Activated CD8-positive, alpha-beta T cell treated with anti-CD3 and anti-CD28 coated beads, Interleukin-2, amount 10 ng/mL, durations not matched to agents 7 days and 5 days (primary cell): ENCODE results near the gene NOLC1. TPM values are rescaled to one million over a fixed set of nuclear protein-coding genes. Genes with fewer than 3 reads are reported as not detected.

ENCODE experiments used
- ATAC-seq: fragments of 150-1000 bp; cut with Tn5 transposase; one replicate; pipeline ENCODE4 v1.10.0; 2021; ENCODE audit warnings: moderate library complexity
- CTCF ChIA-PET: fragments of 350-600 bp; sonication (Branson Sonifier 250); formaldehyde crosslinking; loops from one replicate; lab custom pipeline; 2021; ENCODE audit warnings: antibody characterized with exemption; lab: Charles Lee
- POLR2A ChIA-PET: fragments of 350-600 bp; sonication (Branson Sonifier 250); formaldehyde crosslinking; loops from one replicate; lab custom pipeline; 2021; ENCODE audit warnings: antibody characterized with exemption; lab: Charles Lee
- DNase-seq: peaks from one replicate; pipeline ENCODE4 v3.0.0-alpha.2; 2020
- H3K27ac Mint-ChIP-seq: one replicate; pipeline ENCODE4 v1.8.0; 2021; ENCODE audit warnings: mild to moderate bottlenecking, mixed read lengths
- H3K27me3 Mint-ChIP-seq: one replicate; pipeline ENCODE4 v1.8.0; 2021; ENCODE audit warnings: low read depth, mixed read lengths
- H3K36me3 Mint-ChIP-seq: one replicate; pipeline ENCODE4 v1.8.0; 2021; ENCODE audit warnings: low read depth, mixed read lengths
- H3K4me1 Mint-ChIP-seq: one replicate; pipeline ENCODE4 v1.8.0; 2021; ENCODE audit warnings: low read depth, mixed read lengths
- H3K4me3 Mint-ChIP-seq: one replicate; pipeline ENCODE4 v1.8.0; 2021; ENCODE audit warnings: mild to moderate bottlenecking, mixed read lengths
- H3K9me3 Mint-ChIP-seq: one replicate; pipeline ENCODE4 v1.8.0; 2022; ENCODE audit warnings: mixed read lengths; ENCODE audit not compliant: insufficient read depth
- total RNA-seq, 2 experiments: library from RNA; stranded (reverse); gene quantifications; one replicate each; pipeline ENCODE4 v1.2.3, GENCODE V29; 2021

Gene NOLC1
- 10 to 100 TPM; 94.1 to 95.3 TPM for total RNA-seq

GRCh38 chr10:102151774-102152544, at the start of gene NOLC1:
Gene NOLC1 (plus strand): TSS chr10:102152389. CDS start chr10:102152411, 22 bp downstream.
- peak; percentile 100 for DNase-seq
- Mint-ChIP-seq H3K27ac (peak within 1 kb of the TSS; percentile 98), H3K4me3 (peak within 1 kb of the TSS; percentile 98), H3K9me3 (no peaks in the 10 kb centered on the region), H3K36me3 (peaks cover 80% of the 10 kb centered on the region), H3K4me1 (peaks cover 46% of the 10 kb centered on the region), H3K27me3 (no peaks in the 10 kb centered on the region)
- ChIA-PET POLR2A (interaction anchor here (0.6 to 2.0 kb wide), 11 partner anchors 8 to 245 kb away, joined by 3 to 6 read pairs (median 3); partner anchors contain the start of genes HPS6, NFKB2 and PPRC1), CTCF (interaction anchor here (0.9 to 4.6 kb wide), 9 partner anchors 13 to 310 kb away, joined by 3 to 29 read pairs (median 4); partner anchors contain the start of genes NFKB2 and PPRC1)
- ATAC-seq: peak; percentile 95

DNA sequence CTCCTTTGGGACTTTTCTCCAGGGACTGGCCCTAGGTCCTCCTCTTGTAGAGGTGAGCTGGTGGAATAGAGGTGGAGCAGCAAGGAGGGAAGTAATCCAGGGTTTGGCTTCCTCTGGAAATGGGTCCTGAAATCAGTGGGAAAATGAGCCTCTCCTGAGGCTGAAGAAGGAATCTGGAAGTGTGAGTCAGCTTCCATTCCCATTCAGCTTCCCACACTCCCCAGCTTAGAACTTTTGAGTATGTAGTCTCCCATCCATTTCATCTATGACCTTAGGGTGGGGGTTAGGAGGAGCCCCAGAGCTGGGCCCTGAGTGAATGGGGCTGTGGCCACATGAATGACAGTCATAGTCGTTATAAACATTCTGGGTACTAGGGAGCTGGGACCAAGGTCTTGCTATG, 49.8 kb upstream of the NOLC1 start:
- Mint-ChIP-seq H3K27ac (no peak overlapping the region), H3K9me3 (no peaks in the 10 kb centered on the region), H3K4me1 (peaks cover 27% of the 10 kb centered on the region), H3K36me3 (peaks cover 24% of the 10 kb centered on the region), H3K27me3 (no peaks in the 10 kb centered on the region), H3K4me3 (no peak overlapping the region)
- DNase-seq (no peak), ATAC-seq (no peak)
- CTCF ChIA-PET: interaction anchor here (0.7 to 2.5 kb wide), 3 partner anchors 10 to 261 kb away, joined by 3 to 16 read pairs (median 3); no protein-coding TSS in a partner anchor
- POLR2A ChIA-PET: no interaction called here

GRCh38 chr10:102106998-102107397, 45.2 kb upstream of the NOLC1 start:
- no peak overlapping the region for H3K27ac Mint-ChIP-seq
- H3K9me3 Mint-ChIP-seq: no peaks in the 10 kb centered on the region
- ChIA-PET POLR2A (no interaction called here), CTCF (no interaction called here)
- peaks cover 51% of the 10 kb centered on the region for H3K36me3 Mint-ChIP-seq
- DNase-seq (no peak), ATAC-seq (no peak)
- no peak overlapping the region for H3K4me3 Mint-ChIP-seq
- H3K27me3 Mint-ChIP-seq: no peaks in the 10 kb centered on the region
- H3K4me1 Mint-ChIP-seq: peaks cover 32% of the 10 kb centered on the region

DNA sequence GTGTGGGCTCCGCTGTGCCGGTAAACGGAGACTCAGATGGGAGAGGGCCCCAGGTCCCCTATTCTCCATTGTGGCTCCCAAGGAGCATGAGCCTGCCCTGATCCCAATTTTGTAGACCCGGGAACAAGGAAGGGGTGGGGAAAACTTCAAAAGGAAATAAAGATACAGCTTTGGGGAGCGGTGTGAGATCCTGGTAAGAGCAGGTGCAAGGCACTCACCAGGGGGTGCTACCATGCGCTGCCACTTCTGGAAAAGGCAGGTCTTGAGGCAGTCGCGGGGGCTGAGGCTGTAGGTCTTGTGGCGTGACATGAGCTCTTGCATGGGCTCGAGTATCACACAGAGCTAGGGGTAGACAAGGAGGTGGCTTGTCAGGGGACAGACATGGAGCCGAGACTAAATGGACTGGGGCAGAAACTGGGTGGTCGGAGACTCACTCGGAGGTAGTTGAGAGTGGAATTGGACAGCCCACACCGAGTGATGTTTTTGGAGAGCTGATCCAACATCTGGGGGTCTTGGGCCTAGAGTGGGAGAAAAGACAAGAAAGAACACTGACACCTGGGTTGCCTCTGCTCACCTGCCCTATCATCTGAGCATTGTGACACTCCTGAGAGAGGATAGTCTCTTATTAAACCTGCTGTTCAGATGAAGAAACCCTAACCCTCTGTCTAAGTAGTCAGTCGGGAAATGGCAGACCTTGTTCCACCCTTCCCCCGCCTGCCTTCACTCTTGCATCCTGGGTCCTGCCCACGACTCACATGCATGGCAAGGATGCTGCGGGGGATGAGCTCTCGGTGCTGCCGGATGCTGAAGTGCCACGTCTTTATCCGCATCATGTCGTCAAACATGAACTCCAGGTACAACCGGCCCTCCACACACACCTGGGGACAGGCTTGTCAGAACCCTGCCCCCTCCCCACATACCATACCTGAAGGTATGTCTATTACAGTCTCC, 42.7 kb upstream of the NOLC1 start:
- H3K9me3 Mint-ChIP-seq: no peaks in the 10 kb centered on the region
- H3K27me3 Mint-ChIP-seq: no peaks in the 10 kb centered on the region
- peaks cover 40% of the 10 kb centered on the region for H3K4me1 Mint-ChIP-seq
- H3K36me3 Mint-ChIP-seq: peaks cover 55% of the 10 kb centered on the region
- ATAC-seq: no peak
- H3K27ac Mint-ChIP-seq: peak overlapping the region; percentile 9
- H3K4me3 Mint-ChIP-seq: no peak overlapping the region
- DNase-seq: no peak
- ChIA-PET CTCF (no interaction called here), POLR2A (interaction anchor here (0.6 to 0.8 kb wide), 2 partner anchors 12 to 31 kb away, joined by 3 to 5 read pairs; no protein-coding TSS in a partner anchor)

DNA sequence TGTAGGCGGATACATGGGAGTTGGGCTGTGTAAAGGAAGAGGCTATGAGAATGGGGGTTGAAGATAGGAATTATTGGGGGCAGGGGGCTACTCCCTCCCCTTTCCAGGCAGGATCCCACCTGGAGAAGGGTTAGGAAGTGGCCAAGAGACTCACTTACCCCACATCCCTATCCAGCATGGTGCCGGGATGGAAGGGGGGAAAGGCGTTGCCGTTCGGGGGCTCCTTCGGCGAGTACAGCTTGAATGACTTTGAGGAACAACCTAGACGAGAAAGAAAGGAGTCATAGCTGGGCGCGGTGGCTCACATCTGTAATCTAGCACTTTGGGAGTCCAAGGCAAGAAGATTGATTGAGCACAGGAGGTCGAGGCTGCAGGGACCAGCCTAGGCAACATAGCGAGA, 40.9 kb upstream of the NOLC1 start:
- DNase-seq (no peak), ATAC-seq (no peak)
- peaks cover 56% of the 10 kb centered on the region for H3K36me3 Mint-ChIP-seq
- H3K27me3 Mint-ChIP-seq: no peaks in the 10 kb centered on the region
- no peak overlapping the region for H3K4me3 Mint-ChIP-seq
- H3K4me1 Mint-ChIP-seq: peaks cover 38% of the 10 kb centered on the region
- ChIA-PET CTCF (interaction anchor here (0.8 to 3.6 kb wide), 4 partner anchors 8 to 39 kb away, joined by 3 to 16 read pairs (median 10); no protein-coding TSS in a partner anchor), POLR2A (no interaction called here)
- H3K27ac Mint-ChIP-seq: no peak overlapping the region
- no peaks in the 10 kb centered on the region for H3K9me3 Mint-ChIP-seq

DNA sequence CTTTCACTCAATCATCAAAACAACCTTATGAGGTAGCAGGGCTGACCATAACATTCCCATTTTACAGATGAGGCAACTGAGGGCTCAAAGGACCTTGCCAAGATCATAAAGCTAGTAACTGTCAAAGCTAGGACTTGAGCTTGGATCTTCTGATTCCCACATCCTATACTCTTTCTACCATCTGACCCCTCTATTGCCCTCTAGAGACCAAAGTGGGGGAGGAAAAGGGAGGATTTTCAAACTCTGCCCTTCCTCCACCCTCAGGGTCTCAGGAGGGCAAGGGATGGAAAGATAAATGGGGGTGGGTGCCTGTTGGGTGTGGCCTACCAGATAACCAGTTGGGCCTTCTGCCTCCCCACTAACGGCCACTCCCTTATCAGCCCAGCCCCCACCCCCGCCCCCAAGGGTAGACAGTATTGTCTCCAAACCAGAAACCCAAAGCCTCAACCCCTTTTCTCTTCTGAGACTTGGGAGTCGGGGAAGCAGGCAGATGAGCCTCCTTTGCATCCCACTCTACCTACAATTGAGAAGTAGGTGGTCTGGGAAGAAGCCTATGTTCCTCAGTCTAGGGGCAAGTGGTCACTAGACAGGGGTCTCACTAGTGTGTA, 39.9 kb upstream of the NOLC1 start:
- peaks cover 44% of the 10 kb centered on the region for H3K4me1 Mint-ChIP-seq
- ChIA-PET CTCF (interaction anchor here (0.8 to 3.9 kb wide), 9 partner anchors 9 to 222 kb away, joined by 3 to 24 read pairs (median 5); partner anchors contain the start of gene PPRC1), POLR2A (interaction anchor here (0.7 to 2.2 kb wide), 2 partner anchors 16 to 295 kb away, joined by 3 to 8 read pairs; partner anchors contain the start of gene OGA)
- no peaks in the 10 kb centered on the region for H3K27me3 Mint-ChIP-seq
- DNase-seq: no peak
- H3K36me3 Mint-ChIP-seq: peaks cover 52% of the 10 kb centered on the region
- H3K4me3 Mint-ChIP-seq: peak overlapping the region; percentile 91
- H3K27ac Mint-ChIP-seq: peak overlapping the region; percentile 34
- H3K9me3 Mint-ChIP-seq: no peaks in the 10 kb centered on the region
- ATAC-seq: no peak

- ATAC-seq: peak; percentile 5
- ChIA-PET CTCF (interaction anchor here (0.5 to 3.9 kb wide), 7 partner anchors 10 to 272 kb away, joined by 3 to 24 read pairs (median 5); partner anchors contain the start of gene PPRC1), POLR2A (interaction anchor here (1.2 to 2.2 kb wide), 2 partner anchors 38 to 296 kb away, joined by 5 to 8 read pairs; partner anchors contain the start of genes NOLC1 and OGA)
- Mint-ChIP-seq H3K27me3 (no peaks in the 10 kb centered on the region), H3K9me3 (no peaks in the 10 kb centered on the region), H3K4me3 (peak overlapping the region; percentile 91), H3K36me3 (peaks cover 49% of the 10 kb centered on the region), H3K4me1 (peaks cover 54% of the 10 kb centered on the region), H3K27ac (peak overlapping the region; percentile 91)
- peak; percentile 53 for DNase-seq
Measured at GRCh38 chr10:102113261-102113955, 38.8 kb upstream of the NOLC1 start.

GRCh38 chr10:102113956-102114857, 38.0 kb upstream of the NOLC1 start:
- H3K27ac Mint-ChIP-seq: peak overlapping the region; percentile 93
- no peaks in the 10 kb centered on the region for H3K27me3 Mint-ChIP-seq
- CTCF ChIA-PET: interaction anchor here (0.5 to 3.9 kb wide), 6 partner anchors 9 to 273 kb away, joined by 3 to 24 read pairs (median 10); partner anchors contain the start of gene PPRC1
- H3K9me3 Mint-ChIP-seq: no peaks in the 10 kb centered on the region
- ATAC-seq (peak; percentile 21), DNase-seq (peak; percentile 31)
- peaks cover 41% of the 10 kb centered on the region for H3K36me3 Mint-ChIP-seq
- H3K4me1 Mint-ChIP-seq: peaks cover 61% of the 10 kb centered on the region
- POLR2A ChIA-PET: interaction anchor here (1.2 to 2.2 kb wide), 2 partner anchors 37 to 296 kb away, joined by 5 to 8 read pairs; partner anchors contain the start of genes NOLC1 and OGA
- peak overlapping the region; percentile 91 for H3K4me3 Mint-ChIP-seq

GRCh38 chr10:102114861-102115618, 37.1 kb upstream of the NOLC1 start:
- H3K4me3 Mint-ChIP-seq: peak overlapping the region; percentile 91
- CTCF ChIA-PET: interaction anchor here (0.6 to 3.9 kb wide), 6 partner anchors 12 to 300 kb away, joined by 3 to 24 read pairs (median 4); partner anchors contain the start of genes OGA and PPRC1
- H3K27ac Mint-ChIP-seq: peak overlapping the region; percentile 93
- no peaks in the 10 kb centered on the region for H3K27me3 Mint-ChIP-seq
- ATAC-seq: peak; percentile 75
- peaks cover 32% of the 10 kb centered on the region for H3K36me3 Mint-ChIP-seq
- no peaks in the 10 kb centered on the region for H3K9me3 Mint-ChIP-seq
- peak; percentile 91 for DNase-seq
- peaks cover 63% of the 10 kb centered on the region for H3K4me1 Mint-ChIP-seq
- POLR2A ChIA-PET: interaction anchor here (0.5 to 2.2 kb wide), 5 partner anchors 23 to 1772 kb away, joined by 3 to 8 read pairs (median 3); partner anchors contain the start of gene OGA
